NCI-H524 (cell line): ENCODE data around the gene RUNDC1.
"Not testable (repeated sequence)": the region's sequence is repeated elsewhere in the genome, so short reads cannot be mapped to it uniquely, and the experiment has no call there.

Experiments
- DNase-seq, 2 experiments: peaks; one replicate each; lab custom pipeline; 2025; lab: John Stamatoyannopoulos, UW

Gene RUNDC1

GRCh38 chr17:42991471-42991870 lies 11.1 kb downstream of the RUNDC1 start:
- DNase-seq = no peak

- DNase-seq = peak in 1 of 2 experiments; percentile 27
Observed at GRCh38 chr17:42992872-42993271, 12.5 kb downstream of the RUNDC1 start.

- DNase-seq = not testable (repeated sequence)
Observed at GRCh38 chr17:42993913-42994312, 13.5 kb downstream of the RUNDC1 start.

GRCh38 chr17:42997390-42997983 lies 17.1 kb downstream of the RUNDC1 start:
- peak in 1 of 2 experiments; percentile 43 for DNase-seq

- DNase-seq = peak; percentile 100
Observed at GRCh38 chr17:42997984-42998938, 17.9 kb downstream of the RUNDC1 start, which contains the start of gene RPL27. Gene RPL27 (plus strand): TSS chr17:42998419. CDS start chr17:42998751, 332 bp downstream.

GRCh38 chr17:42999003-42999525 lies 18.7 kb downstream of the RUNDC1 start:
- DNase-seq = no peak

- DNase-seq = not testable (repeated sequence)
Observed at GRCh38 chr17:43000894-43001293, 20.5 kb downstream of the RUNDC1 start.

GRCh38 chr17:43003542-43004172 lies 23.3 kb downstream of the RUNDC1 start:
- no peak for DNase-seq

GRCh38 chr17:43006639-43007551 lies 26.5 kb downstream of the RUNDC1 start, which contains the start of gene IFI35:
Gene IFI35 (plus strand): TSS chr17:43006784. CDS start chr17:43006948, 164 bp downstream.
- peak; percentile 43 to 83 for DNase-seq

- no peak for DNase-seq
Observed at GRCh38 chr17:43010667-43011308, 30.4 kb downstream of the RUNDC1 start.

GRCh38 chr17:43011728-43012472 lies 31.5 kb downstream of the RUNDC1 start:
- DNase-seq = no peak

- no peak for DNase-seq
Observed at GRCh38 chr17:43013296-43013695, 32.9 kb downstream of the RUNDC1 start.

GRCh38 chr17:43014020-43014648 lies 33.8 kb downstream of the RUNDC1 start:
- DNase-seq = no peak

GRCh38 chr17:43014649-43015542 lies 34.5 kb downstream of the RUNDC1 start:
- DNase-seq = no peak

GRCh38 chr17:43015579-43015978 lies 35.2 kb downstream of the RUNDC1 start:
- no peak for DNase-seq

- no peak for DNase-seq
Observed at GRCh38 chr17:43016216-43016615, 35.9 kb downstream of the RUNDC1 start.

GRCh38 chr17:43018008-43018853 lies 37.9 kb downstream of the RUNDC1 start:
- peak; percentile 49 to 78 for DNase-seq
